H1 (cell line): Measurements from ENCODE around the gene PRKCZ. TPM values are rescaled to one million over a fixed set of nuclear protein-coding genes. Genes with fewer than 3 reads are reported as not detected.

ENCODE experiments used
- CTCF ChIA-PET: fragments of 300-600 bp; sonication (Branson Sonifier 250); formaldehyde crosslinking; loops from one replicate; lab custom pipeline; 2021; ENCODE audit not compliant: partially characterized antibody; lab: Charles Lee
- POLR2A ChIA-PET: fragments of 300-600 bp; sonication (Branson Sonifier 250); formaldehyde crosslinking; loops from one replicate; lab custom pipeline; 2021; ENCODE audit warnings: inconsistent platforms; ENCODE audit not compliant: partially characterized antibody; lab: Charles Lee
- DNase-seq, 2 experiments: peaks; one replicate each; pipeline versions ENCODE4 v3.0.0 to v3.0.0-alpha.2; 2010 to 2022; ENCODE audit warnings: low spot score in 2 of 2, low read depth in 1 of 2, mixed read lengths in 1 of 2
- FAIRE-seq: peaks from 2 replicates; lab custom pipeline; 2011; peaks lifted over from hg19 to GRCh38; lab: Jason Lieb, UNC
- H2AFZ ChIP-seq: 2 replicates; pipeline ENCODE4 v1.8.1; 2012; ENCODE audit warnings: low read length, inconsistent platforms
- H2AK5ac ChIP-seq: 2 replicates; pipeline ENCODE4 v1.6.1; 2013; ENCODE audit warnings: low read depth, low read length
- H2BK120ac ChIP-seq: replicated peaks from 2 replicates; pipeline ENCODE3; 2013; ENCODE audit warnings: low read depth, low read length, inconsistent platforms
- H2BK12ac ChIP-seq: 2 replicates; pipeline ENCODE4 v1.6.1; 2013; ENCODE audit warnings: low read depth, low read length
- H2BK15ac ChIP-seq: 2 replicates; pipeline ENCODE4 v1.6.1; 2013; ENCODE audit warnings: low read length
- H2BK20ac ChIP-seq: 2 replicates; pipeline ENCODE4 v1.6.1; 2013; ENCODE audit warnings: low read length
- H2BK5ac ChIP-seq: 2 replicates; pipeline ENCODE4 v1.6.1; 2013; ENCODE audit warnings: low read depth, low read length
- H3K14ac ChIP-seq: 2 replicates; pipeline ENCODE4 v1.6.1; 2013; ENCODE audit warnings: inconsistent platforms; ENCODE audit not compliant: insufficient read length
- H3K18ac ChIP-seq: 2 replicates; pipeline ENCODE4 v1.6.1; 2013; ENCODE audit warnings: low read length; ENCODE audit errors: extremely low read depth
- H3K23ac ChIP-seq: 2 replicates; pipeline ENCODE4 v1.6.1; 2013; ENCODE audit warnings: inconsistent platforms; ENCODE audit not compliant: insufficient read length
- H3K23me2 ChIP-seq: 2 replicates; pipeline ENCODE4 v1.6.1; 2013; ENCODE audit warnings: low read depth, low read length
- H3K27ac ChIP-seq: 2 replicates; pipeline ENCODE4 v1.6.1; 2011; ENCODE audit warnings: low read depth, low read length, inconsistent platforms
- H3K27me3 ChIP-seq, 4 experiments: replicated peaks in 1 of 4; 1 replicate in 1 of 4; 2 replicates in 3 of 4; pipeline versions ENCODE4 v1.6.1 to v1.8.1; 2011 to 2013; ENCODE audit warnings: low read length in 3 of 4, mild to moderate bottlenecking in 3 of 4, inconsistent platforms in 2 of 4, mixed read lengths in 2 of 4, moderate library complexity in 1 of 4; ENCODE audit not compliant: control insufficient read depth in 3 of 4, insufficient read depth in 3 of 4; ENCODE audit errors: extremely low read depth in 1 of 4
- H3K36me3 ChIP-seq, 4 experiments: 2 replicates each; pipeline versions ENCODE4 v1.6.1 to v1.8.1; 2011 to 2013; ENCODE audit warnings: mild to moderate bottlenecking in 4 of 4, low read length in 3 of 4, moderate library complexity in 2 of 4, control low read depth in 1 of 4, inconsistent platforms in 1 of 4; ENCODE audit not compliant: insufficient read depth in 4 of 4, control insufficient read depth in 2 of 4
- H3K4ac ChIP-seq: replicated peaks from 2 replicates; pipeline ENCODE3; 2013; ENCODE audit warnings: low read length, low read depth, mixed read lengths, inconsistent platforms; ENCODE audit not compliant: insufficient read length
- H3K4me1 ChIP-seq, 4 experiments: replicated peaks in 1 of 4; 1 replicate in 1 of 4; 2 replicates in 3 of 4; pipeline versions ENCODE4 v1.6.1 to v1.8.1; 2011 to 2013; ENCODE audit warnings: low read length in 3 of 4, inconsistent platforms in 2 of 4, mixed read lengths in 1 of 4; ENCODE audit not compliant: insufficient read depth in 4 of 4, control insufficient read depth in 3 of 4
- H3K4me2 ChIP-seq, 2 experiments: 2 replicates each; pipeline versions ENCODE4 v1.6.1 to v1.8.1; 2011 to 2013; ENCODE audit warnings: low read depth in 2 of 2, low read length in 2 of 2, control low read depth in 1 of 2, inconsistent platforms in 1 of 2, mild to moderate bottlenecking in 1 of 2; ENCODE audit not compliant: insufficient read depth in 1 of 2
- H3K4me3 ChIP-seq, 4 experiments: fragments of 200-600, 300-600 bp in 1 of 4; sonication (generic), shearing (Covaris generic), sonication (Bioruptor Twin) in 1 of 4; 2 replicates each; pipeline versions ENCODE4 v1.5.1 to v1.8.1; 2011 to 2016; ENCODE audit warnings: low read length in 4 of 4, low read depth in 3 of 4, control low read depth in 2 of 4, inconsistent platforms in 2 of 4, mild to moderate bottlenecking in 2 of 4, mixed read lengths in 1 of 4, moderate library complexity in 1 of 4; ENCODE audit not compliant: insufficient read depth in 2 of 4; ENCODE audit errors: extremely low read depth in 1 of 4
- H3K56ac ChIP-seq: replicated peaks from 2 replicates; pipeline ENCODE3; 2013; ENCODE audit warnings: low read depth, mild to moderate bottlenecking, mixed read lengths, low read length, inconsistent platforms; ENCODE audit not compliant: insufficient read length
- H3K79me1 ChIP-seq: 2 replicates; pipeline ENCODE4 v1.6.1; 2013; ENCODE audit warnings: low read depth, low read length, control low read depth
- H3K79me2 ChIP-seq, 2 experiments: 2 replicates each; pipeline versions ENCODE4 v1.6.1 to v1.8.1; 2012 to 2013; ENCODE audit warnings: low read length in 2 of 2, mild to moderate bottlenecking in 2 of 2, inconsistent platforms in 1 of 2; ENCODE audit not compliant: insufficient read depth in 2 of 2, control insufficient read depth in 1 of 2
- H3K9ac ChIP-seq, 4 experiments: replicated peaks in 1 of 4; 1 replicate in 1 of 4; 2 replicates in 3 of 4; pipeline versions ENCODE4 v1.6.1 to v1.8.1; 2011 to 2013; ENCODE audit warnings: low read depth in 3 of 4, low read length in 3 of 4, control low read depth in 2 of 4, mild to moderate bottlenecking in 2 of 4, moderate library complexity in 2 of 4, inconsistent platforms in 1 of 4; ENCODE audit errors: extremely low read depth in 1 of 4
- H3K9me3 ChIP-seq, 2 experiments: 2 replicates each; pipeline versions ENCODE4 v1.6.1 to v1.8.1; 2012 to 2013; ENCODE audit warnings: mild to moderate bottlenecking in 2 of 2, moderate library complexity in 2 of 2, control low read depth in 1 of 2, inconsistent platforms in 1 of 2, low read depth in 1 of 2, low read length in 1 of 2, mixed read lengths in 1 of 2; ENCODE audit not compliant: insufficient read depth in 2 of 2
- H4K20me1 ChIP-seq, 2 experiments: replicated peaks in 1 of 2; 2 replicates each; pipeline versions ENCODE3 to v1.8.1; 2011 to 2013; ENCODE audit warnings: inconsistent platforms in 2 of 2, low read length in 2 of 2, mild to moderate bottlenecking in 1 of 2; ENCODE audit not compliant: insufficient read depth in 2 of 2, control insufficient read depth in 1 of 2
- H4K5ac ChIP-seq: 2 replicates; pipeline ENCODE4 v1.6.1; 2013; ENCODE audit warnings: low read length, low read depth, mixed read lengths, inconsistent platforms; ENCODE audit not compliant: insufficient read length
- H4K8ac ChIP-seq: 2 replicates; pipeline ENCODE4 v1.8.0; 2013; ENCODE audit warnings: mild to moderate bottlenecking, moderate library complexity, low read length, inconsistent platforms; ENCODE audit not compliant: insufficient read depth; ENCODE audit errors: extremely low read depth
- H4K91ac ChIP-seq: replicated peaks from 2 replicates; pipeline ENCODE3; 2013; ENCODE audit warnings: low read length, mixed read lengths, inconsistent platforms; ENCODE audit not compliant: insufficient read length
- HDAC6 ChIP-seq: IDR thresholded peaks from one replicate; pipeline ENCODE4 v1.7.1; 2012; ENCODE audit warnings: low read depth, mild to moderate bottlenecking, inconsistent platforms, low read length, moderate library complexity
- WGBS, 2 experiments: shearing (Covaris generic) in 1 of 2; methylation state at CpG; one replicate each; pipeline versions ENCODE4 v1.1.6 to v1.1.7; 2013 to 2015; ENCODE audit warnings: low lambda C conversion rate in 2 of 2, mixed read lengths in 2 of 2, inconsistent platforms in 1 of 2, low coverage in 1 of 2, missing lambda C conversion rate in 1 of 2; ENCODE audit not compliant: insufficient replicate concordance in 2 of 2, insufficient coverage in 1 of 2, insufficient read length in 1 of 2; ENCODE audit errors: extremely low coverage in 1 of 2, missing lambda C conversion rate in 1 of 2; 5-methylcytosine and 5-hydroxymethylcytosine counted together
- polyA plus RNA-seq, 7 experiments: library from polyadenylated mRNA; depleted of rRNA in 3 of 7; stranded (reverse) in 5 of 7; unstranded in 2 of 7; fragments of >200 nt in 5 of 7; fragments of 200-250 nt in 2 of 7; gene quantifications; 1 replicate in 5 of 7; 2 replicates in 1 of 7; 4 replicates in 1 of 7; pipeline versions ENCODE4 v1.2.1 to v1.2.3, GENCODE V29; 2011 to 2013; ENCODE audit warnings: missing spikeins in 2 of 7, mixed read lengths in 2 of 7
- total RNA-seq: library from RNA; stranded (reverse); fragmentation: NEBNext Ultra II Directional; extraction: Animal tissue kit (Norgen Biotek cat#: 25700); gene quantifications from 2 replicates; pipeline ENCODE4 v1.2.1, GENCODE V29; 2021

PRKCZ gene
- total and polyA plus RNA-seq, 2 of the 8 experiments (the other 6 are each of a cell fraction or from before 2014, with no cell fraction given) = 37.4 to 45.1 TPM

- H3K36me3 ChIP-seq = no peaks in the 10 kb centered on the region
- H2BK15ac ChIP-seq = 0 out of 2 replicates have a peak overlapping the region, but pooled peaks have one; percentile 19
- no peak overlapping the region for H3K14ac ChIP-seq
- no peaks in the 10 kb centered on the region for H3K79me2 ChIP-seq
- no peak overlapping the region for H3K18ac ChIP-seq
- H3K79me1 ChIP-seq = no peaks in the 10 kb centered on the region
- ChIA-PET CTCF (interaction anchor here (0.5 to 8.8 kb wide), 4 partner anchors 16 to 223 kb away, joined by 3 to 92 read pairs (median 6); no protein-coding TSS in a partner anchor), POLR2A (interaction anchor here (2.7 to 3.1 kb wide), 2 partner anchors 10 to 17 kb away, joined by 6 to 11 read pairs; partner anchors contain the start of gene GABRD)
- H4K91ac ChIP-seq = no peak overlapping the region
- H3K23me2 ChIP-seq = no peaks in the 10 kb centered on the region
- no peaks in the 10 kb centered on the region for H4K20me1 ChIP-seq
- H2BK12ac ChIP-seq = no peak overlapping the region
- no peak overlapping the region for H2AFZ ChIP-seq
- no peaks in the 10 kb centered on the region for H3K27me3 ChIP-seq
- no peak overlapping the region for H2BK20ac ChIP-seq
- 96% methylated on average over 15 of the region's 15 CpGs; no CpG with 5 or more reads in 1 of the 2 experiments for WGBS, 2 experiments
- DNase-seq (no peak), FAIRE-seq (no peak)
- peaks cover 0 to 10% (median 4%) of the 10 kb centered on the region in 4 experiments; a peak in 3 of 7 replicates for H3K4me1 ChIP-seq
- no peak overlapping the region for H3K4me2 ChIP-seq
- no peak overlapping the region for H4K5ac ChIP-seq
- H3K27ac ChIP-seq = no peak overlapping the region
- TF ChIP-seq HDAC6 = no peak
- H3K56ac ChIP-seq = no peak overlapping the region
- no peak overlapping the region for H2AK5ac ChIP-seq
- no peak overlapping the region for H4K8ac ChIP-seq
- H2BK120ac ChIP-seq = no peak overlapping the region
- no peak overlapping the region for H3K4me3 ChIP-seq
- no peak overlapping the region for H2BK5ac ChIP-seq
- H3K9ac ChIP-seq = no peak overlapping the region
- H3K9me3 ChIP-seq = no peaks in the 10 kb centered on the region
- H3K23ac ChIP-seq = no peak overlapping the region
- H3K4ac ChIP-seq = no peak overlapping the region
Measured at GRCh38 chr1:2029561-2029960, 20.6 kb upstream of the PRKCZ start.
